ENCODE results near the gene ZCCHC2.

- no peak for TF ChIP-seq EZH2 (IDR thresholded peaks at IDR 0.05; ENCODE audit: borderline replicate concordance, low read depth, low read length, poor library complexity, severe bottlenecking)
- no peak for TF ChIP-seq CTCF (conservative IDR thresholded peaks at IDR 0.05; ENCODE audit: low read depth, low read length)
These were observed 60.6 kb downstream of the ZCCHC2 start for GRCh38 chr18:62583376-62583775.
